ENCODE results near the gene SLC12A3.

Gene SLC12A3

DNA sequence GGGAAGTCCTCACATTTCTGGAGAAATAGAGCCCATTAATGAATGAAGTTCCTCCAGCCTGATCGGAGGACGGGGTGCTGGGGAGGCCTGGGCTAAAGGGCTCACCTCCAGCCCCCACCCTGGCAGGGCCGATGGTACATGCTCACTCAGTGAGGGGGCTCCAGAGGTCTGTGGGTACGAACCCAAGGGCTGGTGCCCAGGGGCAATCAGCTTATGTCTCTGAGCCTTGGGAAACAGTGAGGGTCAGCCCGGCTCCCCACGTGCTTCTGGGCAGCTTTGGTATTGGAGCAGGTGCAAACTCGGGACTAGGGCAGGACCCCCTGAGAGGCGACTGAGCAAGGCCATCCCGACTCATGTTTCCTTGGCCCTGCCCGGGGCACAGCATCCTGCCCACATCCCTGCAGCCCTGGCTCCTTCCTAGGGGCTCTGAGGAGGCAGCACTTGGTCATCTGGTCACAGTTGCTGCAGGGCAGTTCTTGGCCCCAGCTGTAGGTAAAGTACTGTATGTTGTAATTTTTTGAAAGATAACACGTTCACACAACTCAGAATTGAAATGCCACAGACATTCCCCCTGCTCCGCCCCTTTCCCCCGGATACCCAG, 95.8 kb downstream of the SLC12A3 start:
- no peaks in the 10 kb centered on the region for H3K79me2 ChIP-seq (ENCODE audit: insufficient read depth, low read length)
- H3K4me3 ChIP-seq (ENCODE audit: low read length, poor library complexity, severe bottlenecking), result no peak overlapping the region
- no peaks in the 10 kb centered on the region for H3K9me2 ChIP-seq (replicated peaks; ENCODE audit: low read depth, low read length)
- H2AFZ ChIP-seq (ENCODE audit: low read length), result no peak overlapping the region
- TF ChIP-seq EZH2phosphoT487 (IDR thresholded peaks at IDR 0.05; ENCODE audit: borderline replicate concordance), result no peak
- TF ChIP-seq, protein P1, sequence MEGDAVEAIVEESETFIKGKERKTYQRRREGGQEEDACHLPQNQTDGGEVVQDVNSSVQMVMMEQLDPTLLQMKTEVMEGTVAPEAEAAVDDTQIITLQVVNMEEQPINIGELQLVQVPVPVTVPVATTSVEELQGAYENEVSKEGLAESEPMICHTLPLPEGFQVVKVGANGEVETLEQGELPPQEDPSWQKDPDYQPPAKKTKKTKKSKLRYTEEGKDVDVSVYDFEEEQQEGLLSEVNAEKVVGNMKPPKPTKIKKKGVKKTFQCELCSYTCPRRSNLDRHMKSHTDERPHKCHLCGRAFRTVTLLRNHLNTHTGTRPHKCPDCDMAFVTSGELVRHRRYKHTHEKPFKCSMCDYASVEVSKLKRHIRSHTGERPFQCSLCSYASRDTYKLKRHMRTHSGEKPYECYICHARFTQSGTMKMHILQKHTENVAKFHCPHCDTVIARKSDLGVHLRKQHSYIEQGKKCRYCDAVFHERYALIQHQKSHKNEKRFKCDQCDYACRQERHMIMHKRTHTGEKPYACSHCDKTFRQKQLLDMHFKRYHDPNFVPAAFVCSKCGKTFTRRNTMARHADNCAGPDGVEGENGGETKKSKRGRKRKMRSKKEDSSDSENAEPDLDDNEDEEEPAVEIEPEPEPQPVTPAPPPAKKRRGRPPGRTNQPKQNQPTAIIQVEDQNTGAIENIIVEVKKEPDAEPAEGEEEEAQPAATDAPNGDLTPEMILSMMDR (conservative IDR thresholded peaks at IDR 0.05; ENCODE audit: low read length), result no peak
- H3K4me1 ChIP-seq (ENCODE audit: insufficient read depth, low read length, poor library complexity, severe bottlenecking), result peaks cover 12% of the 10 kb centered on the region
- H3K4me2 ChIP-seq (ENCODE audit: low read depth, low read length, poor library complexity, severe bottlenecking), result no peak overlapping the region
- H3K9me3 ChIP-seq (ENCODE audit: insufficient read depth, low read depth, low read length), result no peaks in the 10 kb centered on the region
- no peak overlapping the region for H3K9ac ChIP-seq (ENCODE audit: low read depth, low read length, poor library complexity, severe bottlenecking)
- no peaks in the 10 kb centered on the region for H4K20me1 ChIP-seq (ENCODE audit: insufficient read depth, low read length, poor library complexity, severe bottlenecking)
- no peaks in the 10 kb centered on the region for H3F3A ChIP-seq (ENCODE audit: low read depth)
- no peaks in the 10 kb centered on the region for H3K27me3 ChIP-seq (ENCODE audit: insufficient read depth, low read length, poor library complexity, severe bottlenecking)
- no peaks in the 10 kb centered on the region for H3K36me3 ChIP-seq (ENCODE audit: insufficient read depth, low read length)

DNA sequence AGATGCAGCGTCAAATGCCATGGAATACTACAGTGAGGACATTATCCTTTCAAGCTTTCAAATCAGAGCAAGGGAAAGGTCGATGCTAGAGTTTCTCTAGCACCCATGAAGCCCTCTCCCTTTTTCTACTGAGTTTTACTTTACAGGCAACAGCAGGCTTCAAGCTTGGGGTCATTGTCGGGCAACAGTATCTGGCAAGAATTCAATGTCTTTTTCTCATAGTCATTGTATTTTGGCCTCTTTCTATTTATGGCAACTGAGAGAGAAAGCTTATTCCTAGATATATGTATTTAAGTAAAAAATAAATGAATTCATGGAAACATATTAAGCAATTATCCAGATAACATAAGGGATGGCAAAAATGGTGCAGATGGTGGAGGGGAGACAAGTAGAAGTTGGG, 96.4 kb downstream of the SLC12A3 start:
- no peaks in the 10 kb centered on the region for H3K9me3 ChIP-seq (ENCODE audit: insufficient read depth, low read depth, low read length)
- H2AFZ ChIP-seq (ENCODE audit: low read length), result no peak overlapping the region
- H3K79me2 ChIP-seq (ENCODE audit: insufficient read depth, low read length), result no peaks in the 10 kb centered on the region
- H3K4me1 ChIP-seq (ENCODE audit: insufficient read depth, low read length, poor library complexity, severe bottlenecking), result peaks cover 16% of the 10 kb centered on the region
- H3K9ac ChIP-seq (ENCODE audit: low read depth, low read length, poor library complexity, severe bottlenecking), result no peak overlapping the region
- no peak overlapping the region for H3K4me3 ChIP-seq (ENCODE audit: low read length, poor library complexity, severe bottlenecking)
- no peaks in the 10 kb centered on the region for H3K9me2 ChIP-seq (replicated peaks; ENCODE audit: low read depth, low read length)
- no peak for TF ChIP-seq EZH2phosphoT487 (IDR thresholded peaks at IDR 0.05; ENCODE audit: borderline replicate concordance)
- TF ChIP-seq, protein P1 (conservative IDR thresholded peaks at IDR 0.05; ENCODE audit: low read length), result no peak
- no peaks in the 10 kb centered on the region for H3K36me3 ChIP-seq (ENCODE audit: insufficient read depth, low read length)
- no peaks in the 10 kb centered on the region for H4K20me1 ChIP-seq (ENCODE audit: insufficient read depth, low read length, poor library complexity, severe bottlenecking)
- H3F3A ChIP-seq (ENCODE audit: low read depth), result no peaks in the 10 kb centered on the region
- no peaks in the 10 kb centered on the region for H3K27me3 ChIP-seq (ENCODE audit: insufficient read depth, low read length, poor library complexity, severe bottlenecking)
- H3K4me2 ChIP-seq (ENCODE audit: low read depth, low read length, poor library complexity, severe bottlenecking), result no peak overlapping the region

DNA sequence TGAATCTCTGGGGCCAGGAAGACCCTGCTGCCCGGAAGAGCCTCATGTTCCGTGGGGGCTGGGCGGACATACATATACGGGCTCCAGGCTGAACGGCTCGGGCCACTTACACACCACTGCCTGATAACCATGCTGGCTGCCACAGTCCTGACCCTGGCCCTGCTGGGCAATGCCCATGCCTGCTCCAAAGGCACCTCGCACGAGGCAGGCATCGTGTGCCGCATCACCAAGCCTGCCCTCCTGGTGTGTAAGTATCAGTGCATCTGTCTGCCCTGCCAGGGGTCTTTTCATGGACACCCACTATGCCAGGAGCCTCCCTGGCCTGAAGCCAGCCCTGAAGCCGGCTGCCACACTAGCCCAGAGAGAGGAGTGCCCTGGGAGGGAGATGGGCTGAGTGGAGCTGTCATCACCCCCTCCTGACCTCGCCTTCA, 96.9 kb downstream of the SLC12A3 start, which contains the start of gene CETP:
TSS of gene CETP (plus strand) at position 100 of the 431 bp plus-strand sequence. CDS start at position 130, 30 bp downstream.
- Histone ChIP-seq H3K9me2 (replicated peaks; ENCODE audit: low read depth, low read length) (no peaks in the 10 kb centered on the region), H3K4me3 (ENCODE audit: low read length, poor library complexity, severe bottlenecking) (no peak within 1 kb of the TSS), H4K20me1 (ENCODE audit: insufficient read depth, low read length, poor library complexity, severe bottlenecking) (no peaks in the 10 kb centered on the region), H2AFZ (ENCODE audit: low read length) (no peak within 1 kb of the TSS), H3F3A (ENCODE audit: low read depth) (no peaks in the 10 kb centered on the region), H3K36me3 (ENCODE audit: insufficient read depth, low read length) (no peaks in the 10 kb centered on the region), H3K9ac (ENCODE audit: low read depth, low read length, poor library complexity, severe bottlenecking) (no peak within 1 kb of the TSS), H3K9me3 (ENCODE audit: insufficient read depth, low read depth, low read length) (no peaks in the 10 kb centered on the region), H3K4me1 (ENCODE audit: insufficient read depth, low read length, poor library complexity, severe bottlenecking) (peaks cover 16% of the 10 kb centered on the region), H3K79me2 (ENCODE audit: insufficient read depth, low read length) (no peaks in the 10 kb centered on the region), H3K4me2 (ENCODE audit: low read depth, low read length, poor library complexity, severe bottlenecking) (no peak within 1 kb of the TSS), H3K27me3 (ENCODE audit: insufficient read depth, low read length, poor library complexity, severe bottlenecking) (no peaks in the 10 kb centered on the region)
- TF ChIP-seq, protein P1 (conservative IDR thresholded peaks at IDR 0.05; ENCODE audit: low read length), result no peak
- no peak for TF ChIP-seq EZH2phosphoT487 (IDR thresholded peaks at IDR 0.05; ENCODE audit: borderline replicate concordance)
